Measurements from ENCODE around the gene SIPA1L3. TPM values are rescaled to one million over a fixed set of nuclear protein-coding genes. Genes with fewer than 3 reads are reported as not detected.
A peak's percentile ranks its signal among the peaks of the same experiment; 100 is the strongest.

SIPA1L3 gene
- polyA plus RNA-seq, 6 donors from 2014 or later = 9.2 to 43.0 (median 19.5) TPM

GRCh38 chr19:37938353-37938752 is 31.3 kb downstream of the SIPA1L3 start:
- Mint-ChIP-seq H3K9me3 (peaks cover 0 to 8% (median 4%) of the 10 kb centered on the region in 7 donors), H3K4me1 (peaks cover 66 to 97% (median 86%) of the 10 kb centered on the region in 3 donors), H3K27ac (peak overlapping the region in 5 of 6 donors; percentile 56 to 87 (median 73)), H3K4me3 (peak overlapping the region in 5 of 8 donors; percentile 2 to 64 (median 53)), H3K27me3 (no peaks in the 10 kb centered on the region), H3K36me3 (peaks cover 21 to 30% of the 10 kb centered on the region in 2 donors)
- DNase-seq = no peak
- ATAC-seq (ENCODE audit: low read depth in 2 of 2) = no peak

- Mint-ChIP-seq H3K4me1 (peaks cover 46 to 90% (median 58%) of the 10 kb centered on the region in 3 donors), H3K27me3 (no peaks in the 10 kb centered on the region), H3K36me3 (peaks cover 19 to 21% of the 10 kb centered on the region in 2 donors), H3K27ac (peak overlapping the region in 5 of 6 donors; percentile 60 to 83 (median 70)), H3K4me3 (peak overlapping the region in 1 of 8 donors; percentile 19), H3K9me3 (no peaks in the 10 kb centered on the region)
- DNase-seq = no peak
- no peak for ATAC-seq (ENCODE audit: low read depth in 2 of 2)
Measured at GRCh38 chr19:37941782-37942515, 34.9 kb downstream of the SIPA1L3 start.

GRCh38 chr19:37942516-37942902 is 35.5 kb downstream of the SIPA1L3 start:
- Mint-ChIP-seq H3K27me3 (no peaks in the 10 kb centered on the region), H3K9me3 (no peaks in the 10 kb centered on the region), H3K36me3 (peaks cover 21 to 23% of the 10 kb centered on the region in 2 donors), H3K4me3 (peak overlapping the region in 1 of 8 donors; percentile 4), H3K4me1 (peaks cover 48 to 89% (median 63%) of the 10 kb centered on the region in 3 donors), H3K27ac (peak overlapping the region in 4 of 6 donors; percentile 74 to 94 (median 84))
- no peak for DNase-seq
- ATAC-seq (ENCODE audit: low read depth in 2 of 2) = no peak

- H3K4me3 Mint-ChIP-seq = no peak overlapping the region
- H3K27ac Mint-ChIP-seq = peak overlapping the region in 5 of 6 donors; percentile 5 to 74 (median 48)
- DNase-seq (no peak), ATAC-seq (ENCODE audit: low read depth in 2 of 2) (no peak)
- no peaks in the 10 kb centered on the region for H3K9me3 Mint-ChIP-seq
- H3K36me3 Mint-ChIP-seq = peaks cover 21 to 22% of the 10 kb centered on the region in 2 donors
- peaks cover 53 to 89% (median 66%) of the 10 kb centered on the region in 3 donors for H3K4me1 Mint-ChIP-seq
- H3K27me3 Mint-ChIP-seq = no peaks in the 10 kb centered on the region
Measured at GRCh38 chr19:37943480-37943879, 36.5 kb downstream of the SIPA1L3 start.

GRCh38 chr19:37946132-37946531 is 39.1 kb downstream of the SIPA1L3 start:
- H3K4me3 Mint-ChIP-seq = peak overlapping the region in 1 of 8 donors; percentile 12
- H3K36me3 Mint-ChIP-seq = peaks cover 13 to 15% of the 10 kb centered on the region in 2 donors
- ATAC-seq (ENCODE audit: low read depth in 2 of 2) (no peak), DNase-seq (no peak)
- peaks cover 55 to 89% (median 67%) of the 10 kb centered on the region in 3 donors for H3K4me1 Mint-ChIP-seq
- H3K9me3 Mint-ChIP-seq = no peaks in the 10 kb centered on the region
- H3K27me3 Mint-ChIP-seq = no peaks in the 10 kb centered on the region
- H3K27ac Mint-ChIP-seq = peak overlapping the region in 5 of 6 donors; percentile 51 to 94 (median 72)

GRCh38 chr19:37947778-37948177 is 40.8 kb downstream of the SIPA1L3 start:
- ATAC-seq (ENCODE audit: low read depth in 2 of 2) = no peak
- peak overlapping the region; percentile 76 to 99 (median 94) for H3K27ac Mint-ChIP-seq
- peak overlapping the region in 4 of 8 donors; percentile 4 to 66 (median 31) for H3K4me3 Mint-ChIP-seq
- H3K9me3 Mint-ChIP-seq = no peaks in the 10 kb centered on the region
- H3K36me3 Mint-ChIP-seq = peaks cover 0 to 14% of the 10 kb centered on the region in 2 donors
- peaks cover 45 to 90% (median 62%) of the 10 kb centered on the region in 3 donors for H3K4me1 Mint-ChIP-seq
- no peaks in the 10 kb centered on the region for H3K27me3 Mint-ChIP-seq
- no peak for DNase-seq

GRCh38 chr19:37948362-37948761 is 41.4 kb downstream of the SIPA1L3 start:
- no peak for DNase-seq
- no peak for ATAC-seq (ENCODE audit: low read depth in 2 of 2)
- peak overlapping the region; percentile 92 to 99 (median 95) for H3K27ac Mint-ChIP-seq
- peaks cover 0 to 14% of the 10 kb centered on the region in 2 donors for H3K36me3 Mint-ChIP-seq
- H3K27me3 Mint-ChIP-seq = no peaks in the 10 kb centered on the region
- H3K4me3 Mint-ChIP-seq = peak overlapping the region in 5 of 8 donors; percentile 31 to 66 (median 58)
- H3K4me1 Mint-ChIP-seq = peaks cover 44 to 90% (median 62%) of the 10 kb centered on the region in 3 donors
- H3K9me3 Mint-ChIP-seq = no peaks in the 10 kb centered on the region

GRCh38 chr19:37950471-37951175 is 43.6 kb downstream of the SIPA1L3 start:
- DNase-seq (no peak), ATAC-seq (ENCODE audit: low read depth in 2 of 2) (no peak)
- H3K9me3 Mint-ChIP-seq = no peaks in the 10 kb centered on the region
- peaks cover 0 to 18% of the 10 kb centered on the region in 2 donors for H3K36me3 Mint-ChIP-seq
- peak overlapping the region; percentile 94 to 99 (median 97) for H3K27ac Mint-ChIP-seq
- no peaks in the 10 kb centered on the region for H3K27me3 Mint-ChIP-seq
- H3K4me3 Mint-ChIP-seq = peak overlapping the region in 6 of 8 donors; percentile 70 to 92 (median 81)
- H3K4me1 Mint-ChIP-seq = peaks cover 57 to 96% (median 82%) of the 10 kb centered on the region in 3 donors

GRCh38 chr19:37951816-37952210 is 44.8 kb downstream of the SIPA1L3 start:
- peak overlapping the region; percentile 94 to 99 (median 97) for H3K27ac Mint-ChIP-seq
- peak overlapping the region; percentile 49 to 92 (median 81) for H3K4me3 Mint-ChIP-seq
- no peaks in the 10 kb centered on the region for H3K9me3 Mint-ChIP-seq
- peaks cover 0 to 22% of the 10 kb centered on the region in 2 donors for H3K36me3 Mint-ChIP-seq
- no peak for DNase-seq
- H3K4me1 Mint-ChIP-seq = peaks cover 64 to 97% (median 88%) of the 10 kb centered on the region in 3 donors
- ATAC-seq (ENCODE audit: low read depth in 2 of 2) = no peak
- H3K27me3 Mint-ChIP-seq = no peaks in the 10 kb centered on the region

GRCh38 chr19:37953171-37953917 is 46.3 kb downstream of the SIPA1L3 start:
- H3K36me3 Mint-ChIP-seq = peaks cover 0 to 17% of the 10 kb centered on the region in 2 donors
- DNase-seq (no peak), ATAC-seq (ENCODE audit: low read depth in 2 of 2) (no peak)
- no peaks in the 10 kb centered on the region for H3K27me3 Mint-ChIP-seq
- no peaks in the 10 kb centered on the region for H3K9me3 Mint-ChIP-seq
- peak overlapping the region in 7 of 8 donors; percentile 14 to 88 (median 51) for H3K4me3 Mint-ChIP-seq
- H3K4me1 Mint-ChIP-seq = peaks cover 61 to 92% (median 81%) of the 10 kb centered on the region in 3 donors
- peak overlapping the region; percentile 76 to 96 (median 92) for H3K27ac Mint-ChIP-seq

- peaks cover 0 to 17% of the 10 kb centered on the region in 2 donors for H3K36me3 Mint-ChIP-seq
- ATAC-seq (ENCODE audit: low read depth in 2 of 2) = no peak
- H3K27ac Mint-ChIP-seq = peak overlapping the region; percentile 76 to 96 (median 90)
- H3K9me3 Mint-ChIP-seq = no peaks in the 10 kb centered on the region
- DNase-seq = no peak
- H3K27me3 Mint-ChIP-seq = no peaks in the 10 kb centered on the region
- H3K4me3 Mint-ChIP-seq = peak overlapping the region in 7 of 8 donors; percentile 14 to 88 (median 69)
- H3K4me1 Mint-ChIP-seq = peaks cover 61 to 92% (median 81%) of the 10 kb centered on the region in 3 donors
Measured at GRCh38 chr19:37953918-37954303, 46.9 kb downstream of the SIPA1L3 start.

- H3K27ac Mint-ChIP-seq = peak overlapping the region; percentile 75 to 96 (median 90)
Measured at GRCh38 chr19:37954421-37954874, 47.4 kb downstream of the SIPA1L3 start.

More at GRCh38 chr19:37954421-37954874, 47.4 kb downstream of the SIPA1L3 start:
- Mint-ChIP-seq H3K27me3 (no peaks in the 10 kb centered on the region), H3K36me3 (peaks cover 0 to 17% of the 10 kb centered on the region in 2 donors), H3K9me3 (no peaks in the 10 kb centered on the region), H3K4me3 (peak overlapping the region in 7 of 8 donors; percentile 14 to 88 (median 68)), H3K4me1 (peaks cover 62 to 93% (median 81%) of the 10 kb centered on the region in 3 donors)
- DNase-seq (no peak), ATAC-seq (ENCODE audit: low read depth in 2 of 2) (no peak)

Measured in naive B cell (primary cell).